GM21381 (cell line): Measurements from ENCODE around the gene FAM162A.
"Not testable (repeated sequence)": the region's sequence is repeated elsewhere in the genome, so short reads cannot be mapped to it uniquely, and the experiment has no call there.

Experiments used
- ATAC-seq: cut with Tn5 transposase; IDR thresholded peaks from one replicate; pipeline ENCODE4 v1.9.1; 2021; ENCODE audit warnings: mild to moderate bottlenecking, moderate library complexity; ENCODE audit not compliant: unreplicated experiment

Gene FAM162A

GRCh38 chr3:122415762-122416654, 32.0 kb downstream of the FAM162A start, which contains the start of gene WDR5B:
Gene WDR5B, minus strand, starts transcription at chr3:122416062. Its CDS starts 534 bp downstream, at chr3:122415528.
- peak; percentile 82 for ATAC-seq

GRCh38 chr3:122416966-122417365, 33.0 kb downstream of the FAM162A start:
- no peak for ATAC-seq

GRCh38 chr3:122421101-122421500, 37.1 kb downstream of the FAM162A start:
- no peak for ATAC-seq

- ATAC-seq, result no peak
Measured at GRCh38 chr3:122421836-122422235, 37.9 kb downstream of the FAM162A start.

- no peak for ATAC-seq
Measured at GRCh38 chr3:122427857-122428471, 44.0 kb downstream of the FAM162A start.

- no peak for ATAC-seq
Measured at GRCh38 chr3:122430371-122430770, 46.4 kb downstream of the FAM162A start.

- ATAC-seq, result no peak
Measured at GRCh38 chr3:122435950-122436349, 52.0 kb downstream of the FAM162A start.

- ATAC-seq, result no peak
Measured at GRCh38 chr3:122443090-122443489, 59.1 kb downstream of the FAM162A start.

GRCh38 chr3:122443762-122444490, 59.9 kb downstream of the FAM162A start:
- not testable (repeated sequence) for ATAC-seq

- ATAC-seq, result not testable (repeated sequence)
Measured at GRCh38 chr3:122444491-122444887, 60.5 kb downstream of the FAM162A start.

- ATAC-seq, result not testable (repeated sequence)
Measured at GRCh38 chr3:122448218-122448617, 64.2 kb downstream of the FAM162A start.

GRCh38 chr3:122451371-122451770, 67.4 kb downstream of the FAM162A start:
- no peak for ATAC-seq

GRCh38 chr3:122456074-122456473, 72.1 kb downstream of the FAM162A start:
- no peak for ATAC-seq

GRCh38 chr3:122457706-122458105, 73.7 kb downstream of the FAM162A start:
- ATAC-seq, result no peak

- no peak for ATAC-seq
Measured at GRCh38 chr3:122458992-122459391, 75.0 kb downstream of the FAM162A start.

- ATAC-seq, result no peak
Measured at GRCh38 chr3:122461806-122462205, 77.8 kb downstream of the FAM162A start.
